Neural progenitor cell (in vitro differentiated cells): Measurements from ENCODE around the gene GRB7.

Experiments used
- CTCF ChIP-seq: fragments of 200-600 bp; sonication (generic); IDR thresholded peaks from 2 replicates; pipeline ENCODE4 v1.5.1; 2017; ENCODE audit warnings: antibody characterized with exemption, mild to moderate bottlenecking
- EZH2 ChIP-seq: fragments of 200-600 bp; sonication (generic); IDR thresholded peaks from 2 replicates; pipeline ENCODE4 v1.6.1; 2017; ENCODE audit warnings: antibody characterized with exemption, mild to moderate bottlenecking, moderate library complexity

- TF ChIP-seq EZH2 (no peak), CTCF (no peak)
Observed at GRCh38 chr17:39711851-39712250, 25.9 kb upstream of the GRB7 start.
